OCI-LY1 (cell line): ENCODE data around the gene SLF1.

Experiments used
- H2AFZ ChIP-seq: fragments of 200-600 bp; sonication (generic), shearing (Covaris generic); 2 replicates; pipeline ENCODE4 v1.6.0; 2014; ENCODE audit warnings: antibody characterized with exemption, mild to moderate bottlenecking, low read length
- H3F3A ChIP-seq: fragments of 200-600 bp; sonication (generic), shearing (Covaris generic); 2 replicates; pipeline ENCODE4 v1.6.0; 2014; ENCODE audit warnings: mild to moderate bottlenecking, antibody characterized with exemption, low read length, moderate library complexity; ENCODE audit not compliant: insufficient read depth
- H3K27ac ChIP-seq: fragments of 200-600 bp; sonication (generic); 2 replicates; pipeline ENCODE4 v1.5.1; 2014; ENCODE audit warnings: low read length, mixed run types, mild to moderate bottlenecking, low read depth; ENCODE audit not compliant: poor library complexity, severe bottlenecking
- H3K27me3 ChIP-seq: fragments of 200-600 bp; sonication (generic); 2 replicates; pipeline ENCODE4 v1.6.0; 2014; ENCODE audit warnings: antibody characterized with exemption, mild to moderate bottlenecking, low read length, moderate library complexity; ENCODE audit not compliant: insufficient read depth
- H3K36me3 ChIP-seq: fragments of 200-600 bp; sonication (generic); 2 replicates; pipeline ENCODE4 v1.6.1; 2014; ENCODE audit warnings: mild to moderate bottlenecking, antibody characterized with exemption, low read length, moderate library complexity, mixed read lengths; ENCODE audit not compliant: insufficient read depth
- H3K4me1 ChIP-seq: fragments of 200-600 bp; sonication (generic); 2 replicates; pipeline ENCODE4 v1.5.1; 2014; ENCODE audit warnings: mild to moderate bottlenecking, low read length, moderate library complexity; ENCODE audit not compliant: insufficient read depth, severe bottlenecking
- H3K4me2 ChIP-seq: fragments of 200-600 bp; sonication (generic), shearing (Covaris generic); 2 replicates; pipeline ENCODE4 v1.6.1; 2014; ENCODE audit warnings: low read length
- H3K4me3 ChIP-seq: fragments of 200-600 bp; sonication (generic); 2 replicates; pipeline ENCODE4 v1.5.1; 2014; ENCODE audit warnings: low read length, low read depth, mild to moderate bottlenecking, mixed read lengths; ENCODE audit not compliant: poor library complexity, severe bottlenecking
- H3K79me2 ChIP-seq: fragments of 200-600 bp; shearing (Covaris generic); 2 replicates; pipeline ENCODE4 v1.6.1; 2016; ENCODE audit warnings: mixed run types, low read length, mixed read lengths; ENCODE audit not compliant: insufficient read depth
- H3K9ac ChIP-seq: fragments of 200-600 bp; sonication (generic), shearing (Covaris generic); 2 replicates; pipeline ENCODE4 v1.6.1; 2014; ENCODE audit warnings: mild to moderate bottlenecking, low read length, mixed read lengths
- H3K9me2 ChIP-seq: fragments of 200-600 bp; sonication (generic), shearing (Covaris generic); 2 replicates; pipeline ENCODE4 v1.6.1; 2014; ENCODE audit warnings: low read depth, mild to moderate bottlenecking, low read length, mixed read lengths
- H3K9me3 ChIP-seq: fragments of 200-600 bp; shearing (Covaris generic); 2 replicates; pipeline ENCODE4 v1.6.1; 2014; ENCODE audit warnings: low read length, mixed read lengths
- H4K20me1 ChIP-seq: fragments of 200-600 bp; sonication (generic), shearing (Covaris generic); 2 replicates; pipeline ENCODE4 v1.6.0; 2016; ENCODE audit warnings: mild to moderate bottlenecking, low read length; ENCODE audit not compliant: insufficient read depth
- CTCF ChIP-seq: fragments of 200-600 bp; sonication (generic), shearing (Covaris generic); IDR thresholded peaks from 2 replicates; pipeline ENCODE4 v1.5.1; 2017; ENCODE audit warnings: mild to moderate bottlenecking, antibody characterized with exemption, low read length, moderate library complexity, mixed read lengths
- EZH2 ChIP-seq: fragments of 200-600 bp; sonication (generic), shearing (Covaris generic); IDR thresholded peaks from 2 replicates; pipeline ENCODE4 v1.8.0; 2017; ENCODE audit warnings: borderline replicate concordance, mixed run types, mild to moderate bottlenecking, antibody characterized with exemption, low read length, moderate library complexity, mixed read lengths

The SLF1 gene

GRCh38 chr5:94682814-94683520 is 64.5 kb downstream of the SLF1 start:
- Histone ChIP-seq H4K20me1 (no peaks in the 10 kb centered on the region), H3K9me3 (no peaks in the 10 kb centered on the region), H3K4me3 (no peak overlapping the region), H3K36me3 (peaks cover 23% of the 10 kb centered on the region), H3K4me2 (no peak overlapping the region), H3F3A (no peaks in the 10 kb centered on the region), H3K79me2 (no peaks in the 10 kb centered on the region), H3K27me3 (no peaks in the 10 kb centered on the region), H3K9ac (no peak overlapping the region), H3K27ac (no peak overlapping the region), H3K4me1 (no peaks in the 10 kb centered on the region), H3K9me2 (no peaks in the 10 kb centered on the region), H2AFZ (no peak overlapping the region)
- TF ChIP-seq EZH2 (no peak), CTCF (no peak)

GRCh38 chr5:94689908-94690307 is 71.4 kb downstream of the SLF1 start:
- no peaks in the 10 kb centered on the region for H3F3A ChIP-seq
- H3K4me3 ChIP-seq = no peak overlapping the region
- H3K9me3 ChIP-seq = no peaks in the 10 kb centered on the region
- no peak overlapping the region for H2AFZ ChIP-seq
- no peaks in the 10 kb centered on the region for H4K20me1 ChIP-seq
- TF ChIP-seq CTCF (no peak), EZH2 (no peak)
- H3K9ac ChIP-seq = no peak overlapping the region
- no peak overlapping the region for H3K27ac ChIP-seq
- no peaks in the 10 kb centered on the region for H3K79me2 ChIP-seq
- peaks cover 11% of the 10 kb centered on the region for H3K4me1 ChIP-seq
- H3K4me2 ChIP-seq = no peak overlapping the region
- H3K9me2 ChIP-seq = no peaks in the 10 kb centered on the region
- H3K27me3 ChIP-seq = no peaks in the 10 kb centered on the region
- peaks cover 43% of the 10 kb centered on the region for H3K36me3 ChIP-seq

- Histone ChIP-seq H4K20me1 (no peaks in the 10 kb centered on the region), H3K79me2 (no peaks in the 10 kb centered on the region), H3K27me3 (no peaks in the 10 kb centered on the region), H3K27ac (no peak overlapping the region), H3K9me3 (no peaks in the 10 kb centered on the region), H3K4me1 (peaks cover 11% of the 10 kb centered on the region), H2AFZ (no peak overlapping the region), H3K4me2 (no peak overlapping the region), H3K36me3 (peaks cover 45% of the 10 kb centered on the region), H3K9ac (no peak overlapping the region), H3F3A (no peaks in the 10 kb centered on the region), H3K4me3 (no peak overlapping the region), H3K9me2 (no peaks in the 10 kb centered on the region)
- TF ChIP-seq CTCF (no peak), EZH2 (no peak)
These were observed 72.3 kb downstream of the SLF1 start for GRCh38 chr5:94690778-94691177.
